ENCODE measurements around the gene MYBPHL.

DNA sequence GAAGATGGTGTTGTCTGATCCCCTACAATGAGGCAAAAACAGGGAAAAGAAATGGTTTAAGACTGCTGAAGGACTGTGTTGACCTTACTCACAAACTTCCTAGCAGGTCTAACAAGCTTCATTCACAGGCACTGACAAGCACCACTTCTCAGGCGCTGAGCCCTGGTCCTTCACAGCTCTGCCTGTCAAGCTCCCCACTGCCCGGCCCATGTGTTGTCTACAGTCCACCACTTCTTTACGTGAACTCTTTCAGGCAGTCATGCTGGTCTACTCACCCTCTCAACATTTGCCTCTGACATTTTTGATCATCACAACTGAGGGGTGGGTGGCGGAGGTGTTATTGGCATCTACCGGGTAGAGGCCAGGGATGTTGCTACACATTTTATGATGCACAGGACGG, 40.7 kb upstream of the MYBPHL start:
- TF ChIP-seq, protein P1, sequence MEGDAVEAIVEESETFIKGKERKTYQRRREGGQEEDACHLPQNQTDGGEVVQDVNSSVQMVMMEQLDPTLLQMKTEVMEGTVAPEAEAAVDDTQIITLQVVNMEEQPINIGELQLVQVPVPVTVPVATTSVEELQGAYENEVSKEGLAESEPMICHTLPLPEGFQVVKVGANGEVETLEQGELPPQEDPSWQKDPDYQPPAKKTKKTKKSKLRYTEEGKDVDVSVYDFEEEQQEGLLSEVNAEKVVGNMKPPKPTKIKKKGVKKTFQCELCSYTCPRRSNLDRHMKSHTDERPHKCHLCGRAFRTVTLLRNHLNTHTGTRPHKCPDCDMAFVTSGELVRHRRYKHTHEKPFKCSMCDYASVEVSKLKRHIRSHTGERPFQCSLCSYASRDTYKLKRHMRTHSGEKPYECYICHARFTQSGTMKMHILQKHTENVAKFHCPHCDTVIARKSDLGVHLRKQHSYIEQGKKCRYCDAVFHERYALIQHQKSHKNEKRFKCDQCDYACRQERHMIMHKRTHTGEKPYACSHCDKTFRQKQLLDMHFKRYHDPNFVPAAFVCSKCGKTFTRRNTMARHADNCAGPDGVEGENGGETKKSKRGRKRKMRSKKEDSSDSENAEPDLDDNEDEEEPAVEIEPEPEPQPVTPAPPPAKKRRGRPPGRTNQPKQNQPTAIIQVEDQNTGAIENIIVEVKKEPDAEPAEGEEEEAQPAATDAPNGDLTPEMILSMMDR (conservative IDR thresholded peaks at IDR 0.05 in 1 of 2, IDR thresholded peaks at IDR 0.05 in 1 of 2; ENCODE audit: extremely low read depth in 1 of 2, insufficient read depth in 1 of 2, low read depth in 1 of 2, low read length in 2 of 2) = no peak
- no peak for TF ChIP-seq EZH2 (IDR thresholded peaks at IDR 0.05; ENCODE audit: borderline replicate concordance, low read length)

Measured in mammary epithelial cell (primary cell).